H1 (cell line): ENCODE results near the gene LENG9. TPM values are rescaled to one million over a fixed set of nuclear protein-coding genes. Genes with fewer than 3 reads are reported as not detected.

Experiments used
- CTCF ChIA-PET: fragments of 300-600 bp; sonication (Branson Sonifier 250); formaldehyde crosslinking; loops from one replicate; lab custom pipeline; 2021; ENCODE audit not compliant: partially characterized antibody; lab: Charles Lee
- POLR2A ChIA-PET: fragments of 300-600 bp; sonication (Branson Sonifier 250); formaldehyde crosslinking; loops from one replicate; lab custom pipeline; 2021; ENCODE audit warnings: inconsistent platforms; ENCODE audit not compliant: partially characterized antibody; lab: Charles Lee
- DNase-seq, 2 experiments: peaks; one replicate each; pipeline versions ENCODE4 v3.0.0 to v3.0.0-alpha.2; 2010 to 2022; ENCODE audit warnings: low spot score in 2 of 2, low read depth in 1 of 2, mixed read lengths in 1 of 2
- FAIRE-seq: peaks from 2 replicates; lab custom pipeline; 2011; peaks lifted over from hg19 to GRCh38; lab: Jason Lieb, UNC
- H2AFZ ChIP-seq: 2 replicates; pipeline ENCODE4 v1.8.1; 2012; ENCODE audit warnings: low read length, inconsistent platforms
- H2AK5ac ChIP-seq: 2 replicates; pipeline ENCODE4 v1.6.1; 2013; ENCODE audit warnings: low read depth, low read length
- H2BK120ac ChIP-seq: replicated peaks from 2 replicates; pipeline ENCODE3; 2013; ENCODE audit warnings: low read depth, low read length, inconsistent platforms
- H2BK12ac ChIP-seq: 2 replicates; pipeline ENCODE4 v1.6.1; 2013; ENCODE audit warnings: low read depth, low read length
- H2BK15ac ChIP-seq: 2 replicates; pipeline ENCODE4 v1.6.1; 2013; ENCODE audit warnings: low read length
- H2BK20ac ChIP-seq: 2 replicates; pipeline ENCODE4 v1.6.1; 2013; ENCODE audit warnings: low read length
- H2BK5ac ChIP-seq: 2 replicates; pipeline ENCODE4 v1.6.1; 2013; ENCODE audit warnings: low read depth, low read length
- H3K14ac ChIP-seq: 2 replicates; pipeline ENCODE4 v1.6.1; 2013; ENCODE audit warnings: inconsistent platforms; ENCODE audit not compliant: insufficient read length
- H3K18ac ChIP-seq: 2 replicates; pipeline ENCODE4 v1.6.1; 2013; ENCODE audit warnings: low read length; ENCODE audit errors: extremely low read depth
- H3K23ac ChIP-seq: 2 replicates; pipeline ENCODE4 v1.6.1; 2013; ENCODE audit warnings: inconsistent platforms; ENCODE audit not compliant: insufficient read length
- H3K23me2 ChIP-seq: 2 replicates; pipeline ENCODE4 v1.6.1; 2013; ENCODE audit warnings: low read depth, low read length
- H3K27ac ChIP-seq: 2 replicates; pipeline ENCODE4 v1.6.1; 2011; ENCODE audit warnings: low read depth, low read length, inconsistent platforms
- H3K27me3 ChIP-seq, 4 experiments: replicated peaks in 1 of 4; 1 replicate in 1 of 4; 2 replicates in 3 of 4; pipeline versions ENCODE4 v1.6.1 to v1.8.1; 2011 to 2013; ENCODE audit warnings: low read length in 3 of 4, mild to moderate bottlenecking in 3 of 4, inconsistent platforms in 2 of 4, mixed read lengths in 2 of 4, moderate library complexity in 1 of 4; ENCODE audit not compliant: control insufficient read depth in 3 of 4, insufficient read depth in 3 of 4; ENCODE audit errors: extremely low read depth in 1 of 4
- H3K36me3 ChIP-seq, 4 experiments: 2 replicates each; pipeline versions ENCODE4 v1.6.1 to v1.8.1; 2011 to 2013; ENCODE audit warnings: mild to moderate bottlenecking in 4 of 4, low read length in 3 of 4, moderate library complexity in 2 of 4, control low read depth in 1 of 4, inconsistent platforms in 1 of 4; ENCODE audit not compliant: insufficient read depth in 4 of 4, control insufficient read depth in 2 of 4
- H3K4ac ChIP-seq: replicated peaks from 2 replicates; pipeline ENCODE3; 2013; ENCODE audit warnings: low read length, low read depth, mixed read lengths, inconsistent platforms; ENCODE audit not compliant: insufficient read length
- H3K4me1 ChIP-seq, 4 experiments: replicated peaks in 1 of 4; 1 replicate in 1 of 4; 2 replicates in 3 of 4; pipeline versions ENCODE4 v1.6.1 to v1.8.1; 2011 to 2013; ENCODE audit warnings: low read length in 3 of 4, inconsistent platforms in 2 of 4, mixed read lengths in 1 of 4; ENCODE audit not compliant: insufficient read depth in 4 of 4, control insufficient read depth in 3 of 4
- H3K4me2 ChIP-seq, 2 experiments: 2 replicates each; pipeline versions ENCODE4 v1.6.1 to v1.8.1; 2011 to 2013; ENCODE audit warnings: low read depth in 2 of 2, low read length in 2 of 2, control low read depth in 1 of 2, inconsistent platforms in 1 of 2, mild to moderate bottlenecking in 1 of 2; ENCODE audit not compliant: insufficient read depth in 1 of 2
- H3K4me3 ChIP-seq, 4 experiments: fragments of 200-600, 300-600 bp in 1 of 4; sonication (generic), shearing (Covaris generic), sonication (Bioruptor Twin) in 1 of 4; 2 replicates each; pipeline versions ENCODE4 v1.5.1 to v1.8.1; 2011 to 2016; ENCODE audit warnings: low read length in 4 of 4, low read depth in 3 of 4, control low read depth in 2 of 4, inconsistent platforms in 2 of 4, mild to moderate bottlenecking in 2 of 4, mixed read lengths in 1 of 4, moderate library complexity in 1 of 4; ENCODE audit not compliant: insufficient read depth in 2 of 4; ENCODE audit errors: extremely low read depth in 1 of 4
- H3K56ac ChIP-seq: replicated peaks from 2 replicates; pipeline ENCODE3; 2013; ENCODE audit warnings: low read depth, mild to moderate bottlenecking, mixed read lengths, low read length, inconsistent platforms; ENCODE audit not compliant: insufficient read length
- H3K79me1 ChIP-seq: 2 replicates; pipeline ENCODE4 v1.6.1; 2013; ENCODE audit warnings: low read depth, low read length, control low read depth
- H3K79me2 ChIP-seq, 2 experiments: 2 replicates each; pipeline versions ENCODE4 v1.6.1 to v1.8.1; 2012 to 2013; ENCODE audit warnings: low read length in 2 of 2, mild to moderate bottlenecking in 2 of 2, inconsistent platforms in 1 of 2; ENCODE audit not compliant: insufficient read depth in 2 of 2, control insufficient read depth in 1 of 2
- H3K9ac ChIP-seq, 4 experiments: replicated peaks in 1 of 4; 1 replicate in 1 of 4; 2 replicates in 3 of 4; pipeline versions ENCODE4 v1.6.1 to v1.8.1; 2011 to 2013; ENCODE audit warnings: low read depth in 3 of 4, low read length in 3 of 4, control low read depth in 2 of 4, mild to moderate bottlenecking in 2 of 4, moderate library complexity in 2 of 4, inconsistent platforms in 1 of 4; ENCODE audit errors: extremely low read depth in 1 of 4
- H3K9me3 ChIP-seq, 2 experiments: 2 replicates each; pipeline versions ENCODE4 v1.6.1 to v1.8.1; 2012 to 2013; ENCODE audit warnings: mild to moderate bottlenecking in 2 of 2, moderate library complexity in 2 of 2, control low read depth in 1 of 2, inconsistent platforms in 1 of 2, low read depth in 1 of 2, low read length in 1 of 2, mixed read lengths in 1 of 2; ENCODE audit not compliant: insufficient read depth in 2 of 2
- H4K20me1 ChIP-seq, 2 experiments: replicated peaks in 1 of 2; 2 replicates each; pipeline versions ENCODE3 to v1.8.1; 2011 to 2013; ENCODE audit warnings: inconsistent platforms in 2 of 2, low read length in 2 of 2, mild to moderate bottlenecking in 1 of 2; ENCODE audit not compliant: insufficient read depth in 2 of 2, control insufficient read depth in 1 of 2
- H4K5ac ChIP-seq: 2 replicates; pipeline ENCODE4 v1.6.1; 2013; ENCODE audit warnings: low read length, low read depth, mixed read lengths, inconsistent platforms; ENCODE audit not compliant: insufficient read length
- H4K8ac ChIP-seq: 2 replicates; pipeline ENCODE4 v1.8.0; 2013; ENCODE audit warnings: mild to moderate bottlenecking, moderate library complexity, low read length, inconsistent platforms; ENCODE audit not compliant: insufficient read depth; ENCODE audit errors: extremely low read depth
- H4K91ac ChIP-seq: replicated peaks from 2 replicates; pipeline ENCODE3; 2013; ENCODE audit warnings: low read length, mixed read lengths, inconsistent platforms; ENCODE audit not compliant: insufficient read length
- CHD1 ChIP-seq: IDR thresholded peaks from 2 replicates; pipeline ENCODE4 v1.6.1; 2012; ENCODE audit warnings: low read depth, low read length, improper control_type of control experiment
- POLR2AphosphoS5 ChIP-seq: IDR thresholded peaks from 2 replicates; pipeline ENCODE4 v1.6.1; 2011; ENCODE audit warnings: low read depth, low read length
- WGBS, 2 experiments: shearing (Covaris generic) in 1 of 2; methylation state at CpG; one replicate each; pipeline versions ENCODE4 v1.1.6 to v1.1.7; 2013 to 2015; ENCODE audit warnings: low lambda C conversion rate in 2 of 2, mixed read lengths in 2 of 2, inconsistent platforms in 1 of 2, low coverage in 1 of 2, missing lambda C conversion rate in 1 of 2; ENCODE audit not compliant: insufficient replicate concordance in 2 of 2, insufficient coverage in 1 of 2, insufficient read length in 1 of 2; ENCODE audit errors: extremely low coverage in 1 of 2, missing lambda C conversion rate in 1 of 2; 5-methylcytosine and 5-hydroxymethylcytosine counted together
- polyA plus RNA-seq, 7 experiments: library from polyadenylated mRNA; depleted of rRNA in 3 of 7; stranded (reverse) in 5 of 7; unstranded in 2 of 7; fragments of >200 nt in 5 of 7; fragments of 200-250 nt in 2 of 7; gene quantifications; 1 replicate in 5 of 7; 2 replicates in 1 of 7; 4 replicates in 1 of 7; pipeline versions ENCODE4 v1.2.1 to v1.2.3, GENCODE V29; 2011 to 2013; ENCODE audit warnings: missing spikeins in 2 of 7, mixed read lengths in 2 of 7
- total RNA-seq: library from RNA; stranded (reverse); fragmentation: NEBNext Ultra II Directional; extraction: Animal tissue kit (Norgen Biotek cat#: 25700); gene quantifications from 2 replicates; pipeline ENCODE4 v1.2.1, GENCODE V29; 2021

The LENG9 gene
- total and polyA plus RNA-seq, 2 of the 8 experiments (the other 6 are each of a cell fraction or from before 2014, with no cell fraction given) = 1.6 to 3.9 TPM

GRCh38 chr19:54457773-54458647 is 5.6 kb downstream of the LENG9 start:
- Histone ChIP-seq H3K4me3 (no peak overlapping the region), H3K79me1 (peaks cover 20% of the 10 kb centered on the region), H4K91ac (no peak overlapping the region), H4K5ac (no peak overlapping the region), H3K27ac (no peak overlapping the region), H2AK5ac (no peak overlapping the region), H3K9ac (no peak overlapping the region), H3K79me2 (peaks cover 0 to 12% of the 10 kb centered on the region in 2 experiments; a peak in 1 of 4 replicates), H3K36me3 (peaks cover 42 to 71% (median 62%) of the 10 kb centered on the region in 4 experiments), H3K4me1 (peaks cover 0 to 8% (median 5%) of the 10 kb centered on the region in 4 experiments; a peak in 5 of 7 replicates), H2BK5ac (no peak overlapping the region), H4K8ac (no peak overlapping the region), H2BK120ac (no peak overlapping the region), H3K56ac (no peak overlapping the region), H2BK20ac (no peak overlapping the region), H4K20me1 (peaks cover 13 to 51% of the 10 kb centered on the region in 2 experiments), H3K18ac (no peak overlapping the region), H2BK12ac (no peak overlapping the region), H3K14ac (no peak overlapping the region), H2BK15ac (no peak overlapping the region), H3K27me3 (no peaks in the 10 kb centered on the region), H2AFZ (no peak overlapping the region), H3K9me3 (no peaks in the 10 kb centered on the region), H3K23ac (no peak overlapping the region), H3K23me2 (no peaks in the 10 kb centered on the region; the same call in 1 of the 2 replicates), H3K4me2 (no peak overlapping the region), H3K4ac (no peak overlapping the region)
- FAIRE-seq (no peak), DNase-seq (no peak)
- POLR2A ChIA-PET = interaction anchor here (1.0 to 6.7 kb wide), 8 partner anchors 8 to 622 kb away, joined by 3 to 129 read pairs (median 4); partner anchors contain the start of genes CDC42EP5 and LENG8
- CTCF ChIA-PET = interaction anchor here (0.5 kb wide), 1 partner anchor 19 kb away, joined by 5 read pairs; no protein-coding TSS in a partner anchor
- TF ChIP-seq POLR2AphosphoS5 (0 out of 2 replicates have a peak, but pooled peaks have one; percentile 8), CHD1 (no peak)
- 96% methylated on average over 32 of the region's 42 CpGs; no CpG with 5 or more reads in 1 of the 2 experiments for WGBS, 2 experiments
